ENCODE results near the gene TTC7B. TPM values are rescaled to one million over a fixed set of nuclear protein-coding genes. Genes with fewer than 3 reads are reported as not detected.

TTC7B gene
- total RNA-seq, 2 experiments from 2014 or later, result 5.6 to 7.8 TPM

- TF ChIP-seq CTCF (IDR thresholded peaks at IDR 0.05), result no peak
- CTCF ChIA-PET, result interaction anchor here (0.9 to 1.2 kb wide), 4 partner anchors 13 to 321 kb away, joined by 3 to 5 read pairs (median 3); no protein-coding TSS in a partner anchor
- intact Hi-C loops (cut with micrococcal nuclease), result no loop called here
Measured at GRCh38 chr14:90782892-90783291, 33.3 kb downstream of the TTC7B start.

GRCh38 chr14:90781876-90782275 lies 34.4 kb downstream of the TTC7B start:
- H3K4me1 Mint-ChIP-seq (ENCODE audit: low read depth), result no peaks in the 10 kb centered on the region
- ChIA-PET POLR2A (no interaction called here), CTCF (interaction anchor here (1.2 kb wide), 1 partner anchor 320 kb away, joined by 3 read pairs; no protein-coding TSS in a partner anchor)
- ATAC-seq (no peak), DNase-seq (no peak)
- H3K9me3 Mint-ChIP-seq, result no peaks in the 10 kb centered on the region
- TF ChIP-seq CTCF (IDR thresholded peaks at IDR 0.05), result no peak
- H3K27ac Mint-ChIP-seq, result no peak overlapping the region
- no peaks in the 10 kb centered on the region for H3K36me3 Mint-ChIP-seq (ENCODE audit: low read depth)
- H3K27me3 Mint-ChIP-seq, result no peaks in the 10 kb centered on the region
- H3K4me3 Mint-ChIP-seq, result no peak overlapping the region
- intact Hi-C loops (cut with micrococcal nuclease), result no loop called here

More at GRCh38 chr14:90782892-90783291, 33.3 kb downstream of the TTC7B start:
- no peaks in the 10 kb centered on the region for H3K4me1 Mint-ChIP-seq (ENCODE audit: low read depth)
- ATAC-seq (no peak), DNase-seq (no peak)
- H3K36me3 Mint-ChIP-seq (ENCODE audit: low read depth), result no peaks in the 10 kb centered on the region
- no peak overlapping the region for H3K27ac Mint-ChIP-seq
- H3K27me3 Mint-ChIP-seq, result no peaks in the 10 kb centered on the region
- no peaks in the 10 kb centered on the region for H3K9me3 Mint-ChIP-seq
- POLR2A ChIA-PET, result no interaction called here
- no peak overlapping the region for H3K4me3 Mint-ChIP-seq

GRCh38 chr14:90781344-90781761 lies 34.9 kb downstream of the TTC7B start:
- H3K36me3 Mint-ChIP-seq (ENCODE audit: low read depth), result no peaks in the 10 kb centered on the region
- no peaks in the 10 kb centered on the region for H3K9me3 Mint-ChIP-seq
- ChIA-PET POLR2A (no interaction called here), CTCF (no interaction called here)
- TF ChIP-seq CTCF (IDR thresholded peaks at IDR 0.05), result no peak
- DNase-seq (no peak), ATAC-seq (no peak)
- H3K27ac Mint-ChIP-seq, result no peak overlapping the region
- H3K4me1 Mint-ChIP-seq (ENCODE audit: low read depth), result no peaks in the 10 kb centered on the region
- no peaks in the 10 kb centered on the region for H3K27me3 Mint-ChIP-seq
- no peak overlapping the region for H3K4me3 Mint-ChIP-seq
- intact Hi-C loops (cut with micrococcal nuclease), result no loop called here

- ChIA-PET CTCF (interaction anchor here (0.8 kb wide), 1 partner anchor 21 kb away, joined by 3 read pairs; no protein-coding TSS in a partner anchor), POLR2A (interaction anchor here (0.6 kb wide), 1 partner anchor 545 kb away, joined by 7 read pairs; no protein-coding TSS in a partner anchor)
- Mint-ChIP-seq H3K27me3 (no peaks in the 10 kb centered on the region), H3K4me1 (ENCODE audit: low read depth) (no peaks in the 10 kb centered on the region), H3K9me3 (no peaks in the 10 kb centered on the region), H3K4me3 (no peak overlapping the region), H3K36me3 (ENCODE audit: low read depth) (no peaks in the 10 kb centered on the region), H3K27ac (no peak overlapping the region)
- ATAC-seq (no peak), DNase-seq (no peak)
- intact Hi-C loops (cut with micrococcal nuclease), result no loop called here
- TF ChIP-seq CTCF (IDR thresholded peaks at IDR 0.05), result no peak
Measured at GRCh38 chr14:90780519-90780918, 35.7 kb downstream of the TTC7B start.

- no peaks in the 10 kb centered on the region for H3K9me3 Mint-ChIP-seq
- H3K27ac Mint-ChIP-seq, result no peak overlapping the region
- ChIA-PET POLR2A (interaction anchor here (0.5 kb wide), 1 partner anchor 28 kb away, joined by 3 read pairs; no protein-coding TSS in a partner anchor), CTCF (interaction anchor here (0.7 to 1.4 kb wide), 2 partner anchors 19 to 20 kb away, joined by 3 to 4 read pairs; no protein-coding TSS in a partner anchor)
- DNase-seq (no peak), ATAC-seq (no peak)
- no peak overlapping the region for H3K4me3 Mint-ChIP-seq
- TF ChIP-seq CTCF (IDR thresholded peaks at IDR 0.05), result no peak
- no peaks in the 10 kb centered on the region for H3K27me3 Mint-ChIP-seq
- no peaks in the 10 kb centered on the region for H3K4me1 Mint-ChIP-seq (ENCODE audit: low read depth)
- intact Hi-C loops (cut with micrococcal nuclease), result no loop called here
- H3K36me3 Mint-ChIP-seq (ENCODE audit: low read depth), result no peaks in the 10 kb centered on the region
Measured at GRCh38 chr14:90778571-90779255, 37.5 kb downstream of the TTC7B start.

Measured in activated CD8-positive, alpha-beta T cell treated with anti-CD3 and anti-CD28 coated beads for 36 hours (primary cell).